ENCODE measurements around the gene POGK. TPM values are rescaled to one million over a fixed set of nuclear protein-coding genes. Genes with fewer than 3 reads are reported as not detected.

Gene POGK
- total RNA-seq, 1 donor from 2014 or later: 35.2 TPM

- DNase-seq (ENCODE audit: low spot score): no peak
- Mint-ChIP-seq H3K9me3 (ENCODE audit: low read depth) (no peaks in the 10 kb centered on the region), H3K36me3 (ENCODE audit: low read depth) (peaks cover 44% of the 10 kb centered on the region), H3K4me3 (ENCODE audit: unreplicated experiment) (peak overlapping the region; percentile 6), H3K27ac (ENCODE audit: unreplicated experiment) (peak overlapping the region; percentile 84), H3K4me1 (ENCODE audit: low read depth) (peaks cover 52% of the 10 kb centered on the region), H3K27me3 (ENCODE audit: low read depth) (no peaks in the 10 kb centered on the region)
- TF ChIP-seq, protein P1, sequence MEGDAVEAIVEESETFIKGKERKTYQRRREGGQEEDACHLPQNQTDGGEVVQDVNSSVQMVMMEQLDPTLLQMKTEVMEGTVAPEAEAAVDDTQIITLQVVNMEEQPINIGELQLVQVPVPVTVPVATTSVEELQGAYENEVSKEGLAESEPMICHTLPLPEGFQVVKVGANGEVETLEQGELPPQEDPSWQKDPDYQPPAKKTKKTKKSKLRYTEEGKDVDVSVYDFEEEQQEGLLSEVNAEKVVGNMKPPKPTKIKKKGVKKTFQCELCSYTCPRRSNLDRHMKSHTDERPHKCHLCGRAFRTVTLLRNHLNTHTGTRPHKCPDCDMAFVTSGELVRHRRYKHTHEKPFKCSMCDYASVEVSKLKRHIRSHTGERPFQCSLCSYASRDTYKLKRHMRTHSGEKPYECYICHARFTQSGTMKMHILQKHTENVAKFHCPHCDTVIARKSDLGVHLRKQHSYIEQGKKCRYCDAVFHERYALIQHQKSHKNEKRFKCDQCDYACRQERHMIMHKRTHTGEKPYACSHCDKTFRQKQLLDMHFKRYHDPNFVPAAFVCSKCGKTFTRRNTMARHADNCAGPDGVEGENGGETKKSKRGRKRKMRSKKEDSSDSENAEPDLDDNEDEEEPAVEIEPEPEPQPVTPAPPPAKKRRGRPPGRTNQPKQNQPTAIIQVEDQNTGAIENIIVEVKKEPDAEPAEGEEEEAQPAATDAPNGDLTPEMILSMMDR (IDR thresholded peaks at IDR 0.05): no peak
These were observed 4.7 kb downstream of the POGK start for GRCh38 chr1:166843769-166844596.

DNA sequence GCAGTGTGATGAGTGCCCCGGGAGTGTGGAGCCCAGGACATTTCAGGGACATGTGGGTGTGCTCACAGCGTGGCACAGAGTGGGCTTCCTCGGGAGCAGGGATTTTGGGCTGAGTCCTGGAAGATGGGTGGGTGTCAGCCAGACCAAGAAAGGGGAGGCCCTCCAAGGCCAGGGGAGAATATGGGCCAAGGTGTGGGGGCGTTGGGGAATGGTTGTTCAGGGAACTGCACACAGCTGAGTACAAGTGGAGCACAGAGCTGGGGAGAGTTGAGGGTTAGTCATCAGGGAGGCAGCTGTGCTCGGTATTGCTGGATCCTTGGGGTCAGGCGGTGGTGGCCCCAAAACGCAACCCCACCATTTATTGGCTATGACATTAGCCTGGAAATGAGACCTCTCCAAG, 5.5 kb downstream of the POGK start:
- H3K27ac Mint-ChIP-seq (ENCODE audit: unreplicated experiment): peak overlapping the region; percentile 84
- H3K4me1 Mint-ChIP-seq (ENCODE audit: low read depth): peaks cover 52% of the 10 kb centered on the region
- TF ChIP-seq, protein P1 (IDR thresholded peaks at IDR 0.05): no peak
- H3K27me3 Mint-ChIP-seq (ENCODE audit: low read depth): no peaks in the 10 kb centered on the region
- H3K36me3 Mint-ChIP-seq (ENCODE audit: low read depth): peaks cover 49% of the 10 kb centered on the region
- no peak for DNase-seq (ENCODE audit: low spot score)
- no peaks in the 10 kb centered on the region for H3K9me3 Mint-ChIP-seq (ENCODE audit: low read depth)
- H3K4me3 Mint-ChIP-seq (ENCODE audit: unreplicated experiment): peak overlapping the region; percentile 3

DNA sequence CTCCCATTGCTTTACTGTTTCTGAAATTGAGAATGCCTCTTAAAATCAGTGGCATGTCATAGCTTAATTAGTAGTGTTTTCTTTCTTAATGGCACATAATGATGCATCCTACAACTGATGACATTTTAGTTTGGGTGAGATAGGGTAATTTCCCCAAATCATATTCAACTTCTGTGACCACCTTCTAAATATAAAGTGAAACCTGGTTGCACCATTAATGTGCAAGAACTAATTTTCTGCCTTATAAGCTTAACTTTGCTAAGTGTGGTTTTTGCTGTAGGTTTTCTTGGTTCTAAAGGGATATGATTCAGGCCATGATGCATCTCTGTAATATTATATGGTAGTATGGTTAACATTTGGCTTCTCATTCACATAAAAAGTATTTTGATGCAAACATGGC, 8.9 kb downstream of the POGK start:
- peaks cover 56% of the 10 kb centered on the region for H3K36me3 Mint-ChIP-seq (ENCODE audit: low read depth)
- no peak overlapping the region for H3K27ac Mint-ChIP-seq (ENCODE audit: unreplicated experiment)

GRCh38 chr1:166849135-166849534, 9.9 kb downstream of the POGK start:
- H3K27me3 Mint-ChIP-seq (ENCODE audit: low read depth): no peaks in the 10 kb centered on the region
- H3K9me3 Mint-ChIP-seq (ENCODE audit: low read depth): no peaks in the 10 kb centered on the region
- no peak overlapping the region for H3K4me3 Mint-ChIP-seq (ENCODE audit: unreplicated experiment)
- no peak for DNase-seq (ENCODE audit: low spot score)
- H3K36me3 Mint-ChIP-seq (ENCODE audit: low read depth): peaks cover 52% of the 10 kb centered on the region
- H3K27ac Mint-ChIP-seq (ENCODE audit: unreplicated experiment): no peak overlapping the region
- TF ChIP-seq, protein P1 (IDR thresholded peaks at IDR 0.05): no peak
- H3K4me1 Mint-ChIP-seq (ENCODE audit: low read depth): peaks cover 10% of the 10 kb centered on the region

More for the DNA sequence above, 8.9 kb downstream of the POGK start:
- peaks cover 19% of the 10 kb centered on the region for H3K4me1 Mint-ChIP-seq (ENCODE audit: low read depth)
- TF ChIP-seq, protein P1 (IDR thresholded peaks at IDR 0.05): no peak
- no peak overlapping the region for H3K4me3 Mint-ChIP-seq (ENCODE audit: unreplicated experiment)
- no peaks in the 10 kb centered on the region for H3K9me3 Mint-ChIP-seq (ENCODE audit: low read depth)
- DNase-seq (ENCODE audit: low spot score): no peak
- no peaks in the 10 kb centered on the region for H3K27me3 Mint-ChIP-seq (ENCODE audit: low read depth)

DNA sequence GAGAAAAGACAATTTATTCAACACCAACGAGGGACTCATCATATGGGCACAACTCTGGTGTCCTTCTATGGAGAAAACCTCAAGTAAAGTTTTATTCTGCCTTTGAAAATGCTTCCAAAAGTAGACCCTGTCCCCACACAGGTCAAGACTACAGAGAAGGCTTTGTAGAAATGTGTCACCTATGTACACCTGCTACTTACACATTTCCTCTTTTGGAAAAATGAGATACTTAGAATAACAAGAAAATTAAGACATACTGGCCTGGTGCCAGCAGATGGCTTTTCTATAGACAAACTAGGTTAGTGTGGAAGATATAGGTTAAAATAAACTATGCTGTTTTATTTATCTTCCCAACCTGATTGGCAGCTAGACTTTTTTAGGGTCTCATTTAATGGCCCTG, 13.6 kb downstream of the POGK start:
- no peaks in the 10 kb centered on the region for H3K4me1 Mint-ChIP-seq (ENCODE audit: low read depth)
- no peaks in the 10 kb centered on the region for H3K9me3 Mint-ChIP-seq (ENCODE audit: low read depth)
- no peak overlapping the region for H3K4me3 Mint-ChIP-seq (ENCODE audit: unreplicated experiment)
- H3K27me3 Mint-ChIP-seq (ENCODE audit: low read depth): no peaks in the 10 kb centered on the region
- DNase-seq (ENCODE audit: low spot score): no peak
- H3K27ac Mint-ChIP-seq (ENCODE audit: unreplicated experiment): no peak overlapping the region
- peaks cover 34% of the 10 kb centered on the region for H3K36me3 Mint-ChIP-seq (ENCODE audit: low read depth)
- TF ChIP-seq, protein P1 (IDR thresholded peaks at IDR 0.05): no peak
